Measurements from ENCODE around the gene PRICKLE2. TPM values are rescaled to one million over a fixed set of nuclear protein-coding genes. Genes with fewer than 3 reads are reported as not detected.

The PRICKLE2 gene
- total and polyA plus RNA-seq, 2 donors: 1.0 to 1.2 TPM

- Histone ChIP-seq H3K4me1 (ENCODE audit: control insufficient read depth in 2 of 2, insufficient read depth in 2 of 2, low read length in 2 of 2) (peaks cover 0 to 2% of the 10 kb centered on the region in 2 donors), H3K27me3 (ENCODE audit: control insufficient read depth in 2 of 2, insufficient read depth in 1 of 2, low read length in 1 of 2) (no peaks in the 10 kb centered on the region)
These were observed 75.4 kb downstream of the PRICKLE2 start for GRCh38 chr3:64149886-64150285.

DNA sequence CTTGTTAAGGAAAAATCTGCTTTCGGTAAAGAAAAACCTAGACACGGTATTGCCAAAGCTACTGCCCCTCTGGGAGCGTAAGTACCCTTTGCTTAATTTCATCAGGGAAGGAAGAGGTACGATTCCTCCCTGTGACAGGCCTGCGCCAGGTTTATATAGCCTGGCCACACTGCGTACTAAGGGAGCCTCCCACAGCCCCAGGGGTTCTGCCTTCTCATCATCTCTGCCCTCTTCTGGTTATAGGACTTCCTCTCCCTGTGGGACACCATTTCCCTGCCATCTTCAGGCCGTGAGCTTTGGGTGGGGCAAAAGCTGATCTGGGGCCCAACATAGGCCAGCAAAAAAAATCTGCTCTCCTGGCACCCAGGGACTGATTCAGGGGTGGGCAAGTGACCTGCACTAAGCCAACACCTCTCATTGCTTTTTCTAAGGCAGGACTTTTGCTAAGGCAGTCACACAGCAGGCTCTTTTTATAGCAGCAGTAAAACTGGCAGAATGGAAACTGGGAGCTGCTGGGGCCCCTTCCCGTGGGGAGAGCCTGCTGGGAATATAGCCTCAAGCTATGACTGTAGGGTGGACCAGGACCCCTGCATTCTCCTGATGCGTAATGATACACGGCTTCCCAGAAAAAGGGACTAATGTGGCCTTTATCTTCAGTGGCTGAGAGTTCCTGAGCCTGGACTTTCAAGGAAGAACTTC is 76.2 kb downstream of the PRICKLE2 start:
- H3K4me3 ChIP-seq (ENCODE audit: low read length in 2 of 2): no peak overlapping the region
- no peak overlapping the region for H3K27ac ChIP-seq (ENCODE audit: low read depth in 1 of 2, low read length in 1 of 2)
- H3K9me3 ChIP-seq (ENCODE audit: control insufficient read depth in 2 of 2, insufficient read depth in 1 of 2, low read length in 1 of 2): peaks cover 0 to 3% of the 10 kb centered on the region in 2 donors
- DNase-seq (ENCODE audit: low read depth in 6 of 9, low spot score in 9 of 9): no peak
- no peaks in the 10 kb centered on the region for H3K36me3 ChIP-seq (ENCODE audit: control insufficient read depth in 2 of 2, insufficient read depth in 2 of 2, low read length in 1 of 2)
- WGBS: 93% methylated on average over 10 of the region's 10 CpGs
- H3K4me1 ChIP-seq (ENCODE audit: control insufficient read depth in 2 of 2, insufficient read depth in 2 of 2, low read length in 2 of 2): peaks cover 0 to 2% of the 10 kb centered on the region in 2 donors
- no peaks in the 10 kb centered on the region for H3K27me3 ChIP-seq (ENCODE audit: control insufficient read depth in 2 of 2, insufficient read depth in 1 of 2, low read length in 1 of 2)

More at GRCh38 chr3:64149886-64150285, 75.4 kb downstream of the PRICKLE2 start:
- no peak overlapping the region for H3K27ac ChIP-seq (ENCODE audit: low read depth in 1 of 2, low read length in 1 of 2)
- no peak for DNase-seq (ENCODE audit: low read depth in 6 of 9, low spot score in 9 of 9)
- H3K4me3 ChIP-seq (ENCODE audit: low read length in 2 of 2): no peak overlapping the region
- WGBS: 96% methylated on average over 6 of the region's 6 CpGs
- no peaks in the 10 kb centered on the region for H3K36me3 ChIP-seq (ENCODE audit: control insufficient read depth in 2 of 2, insufficient read depth in 2 of 2, low read length in 1 of 2)
- peaks cover 0 to 3% of the 10 kb centered on the region in 2 donors for H3K9me3 ChIP-seq (ENCODE audit: control insufficient read depth in 2 of 2, insufficient read depth in 1 of 2, low read length in 1 of 2)

DNA sequence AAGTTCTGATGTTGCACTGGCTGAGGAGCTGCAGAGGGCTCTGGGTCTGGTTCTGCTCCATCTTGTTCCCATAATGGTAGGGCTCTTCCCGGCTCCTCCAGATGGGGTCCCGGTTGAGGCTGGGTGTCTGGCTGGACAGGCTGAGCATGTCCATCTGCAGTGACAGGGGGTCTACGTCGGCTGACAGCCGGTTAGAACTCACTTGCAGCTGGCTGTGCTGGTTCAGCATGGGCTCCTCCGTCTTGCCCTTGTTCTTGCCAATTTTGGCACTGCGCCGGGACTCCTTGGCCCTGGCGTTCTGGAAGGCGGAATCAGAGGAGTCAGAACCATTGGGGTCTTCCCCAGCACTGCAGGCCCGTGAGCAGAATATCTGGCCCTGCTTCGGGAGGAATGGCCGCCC is 78.1 kb downstream of the PRICKLE2 start:
- Histone ChIP-seq H3K36me3 (ENCODE audit: control insufficient read depth in 2 of 2, insufficient read depth in 2 of 2, low read length in 1 of 2) (no peaks in the 10 kb centered on the region), H3K27me3 (ENCODE audit: control insufficient read depth in 2 of 2, insufficient read depth in 1 of 2, low read length in 1 of 2) (no peaks in the 10 kb centered on the region), H3K4me3 (ENCODE audit: low read length in 2 of 2) (no peak overlapping the region), H3K27ac (ENCODE audit: low read depth in 1 of 2, low read length in 1 of 2) (no peak overlapping the region), H3K4me1 (ENCODE audit: control insufficient read depth in 2 of 2, insufficient read depth in 2 of 2, low read length in 2 of 2) (peaks cover 0 to 2% of the 10 kb centered on the region in 2 donors), H3K9me3 (ENCODE audit: control insufficient read depth in 2 of 2, insufficient read depth in 1 of 2, low read length in 1 of 2) (peaks cover 0 to 3% of the 10 kb centered on the region in 2 donors)
- no peak for DNase-seq (ENCODE audit: low read depth in 6 of 9, low spot score in 9 of 9)
- WGBS: 95% methylated on average over 13 of the region's 13 CpGs

DNA sequence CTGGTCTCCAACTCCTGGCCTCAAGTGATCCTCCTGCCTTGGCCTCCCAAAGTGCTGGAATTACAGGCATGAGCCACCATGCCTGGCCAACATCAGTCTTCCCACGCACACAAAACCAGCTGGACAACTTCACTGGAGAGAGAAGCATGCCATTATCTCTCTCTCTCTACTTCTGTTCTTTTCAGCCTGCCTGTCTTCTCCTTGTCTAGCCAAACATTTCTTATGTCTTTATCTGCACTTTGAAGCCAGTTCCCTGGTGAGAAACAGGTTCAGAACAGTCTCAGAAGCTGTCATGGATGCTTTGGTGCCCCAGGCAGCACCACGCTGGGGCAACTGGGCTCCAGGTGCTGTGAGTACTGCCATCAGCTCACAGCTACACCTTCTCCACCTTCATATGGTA is 79.8 kb downstream of the PRICKLE2 start:
- Histone ChIP-seq H3K4me1 (ENCODE audit: control insufficient read depth in 2 of 2, insufficient read depth in 2 of 2, low read length in 2 of 2) (no peaks in the 10 kb centered on the region), H3K9me3 (ENCODE audit: control insufficient read depth in 2 of 2, insufficient read depth in 1 of 2, low read length in 1 of 2) (peaks cover 0 to 3% of the 10 kb centered on the region in 2 donors), H3K27ac (ENCODE audit: low read depth in 1 of 2, low read length in 1 of 2) (no peak overlapping the region), H3K36me3 (ENCODE audit: control insufficient read depth in 2 of 2, insufficient read depth in 2 of 2, low read length in 1 of 2) (no peaks in the 10 kb centered on the region), H3K27me3 (ENCODE audit: control insufficient read depth in 2 of 2, insufficient read depth in 1 of 2, low read length in 1 of 2) (no peaks in the 10 kb centered on the region), H3K4me3 (ENCODE audit: low read length in 2 of 2) (no peak overlapping the region)
- 94% methylated on average over 2 of the region's 2 CpGs for WGBS
- no peak for DNase-seq (ENCODE audit: low read depth in 6 of 9, low spot score in 9 of 9)

DNA sequence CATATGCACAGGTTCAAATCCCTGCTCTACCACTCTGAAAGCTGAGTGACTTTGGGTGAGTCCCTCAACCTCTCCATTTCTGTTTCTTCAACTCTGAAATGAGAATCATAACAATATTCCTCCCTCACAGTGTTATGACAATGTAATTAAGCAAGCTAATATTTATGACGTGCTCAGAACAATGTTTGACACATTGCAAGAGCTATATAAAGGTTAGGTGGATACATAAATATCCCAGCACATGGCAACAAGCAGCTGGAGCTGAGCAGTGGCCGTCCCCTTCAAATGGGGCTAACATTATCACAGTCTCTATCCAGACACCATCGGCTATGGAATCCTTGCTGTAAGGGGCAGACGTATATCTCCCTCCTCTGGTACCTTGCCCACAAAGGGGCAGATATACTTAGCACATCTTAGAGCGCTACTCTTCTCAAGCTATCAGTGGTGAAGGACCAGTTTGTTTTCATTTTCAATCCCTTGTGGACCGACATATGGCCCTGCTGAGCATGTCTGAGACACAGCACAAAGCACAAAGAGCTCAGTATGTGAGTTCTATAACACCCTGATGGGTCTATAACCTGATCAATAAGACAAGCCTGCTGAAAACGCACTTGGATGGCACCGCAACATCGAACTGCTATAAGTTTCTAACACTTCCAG is 80.9 kb downstream of the PRICKLE2 start:
- Histone ChIP-seq H3K4me3 (ENCODE audit: low read length in 2 of 2) (no peak overlapping the region), H3K4me1 (ENCODE audit: control insufficient read depth in 2 of 2, insufficient read depth in 2 of 2, low read length in 2 of 2) (no peaks in the 10 kb centered on the region), H3K36me3 (ENCODE audit: control insufficient read depth in 2 of 2, insufficient read depth in 2 of 2, low read length in 1 of 2) (no peaks in the 10 kb centered on the region), H3K27ac (ENCODE audit: low read depth in 1 of 2, low read length in 1 of 2) (no peak overlapping the region), H3K9me3 (ENCODE audit: control insufficient read depth in 2 of 2, insufficient read depth in 1 of 2, low read length in 1 of 2) (peaks cover 0 to 3% of the 10 kb centered on the region in 2 donors), H3K27me3 (ENCODE audit: control insufficient read depth in 2 of 2, insufficient read depth in 1 of 2, low read length in 1 of 2) (no peaks in the 10 kb centered on the region)
- WGBS: 94% methylated on average over 9 of the region's 9 CpGs
- no peak for DNase-seq (ENCODE audit: low read depth in 6 of 9, low spot score in 9 of 9)

- whole genome bisulfite sequencing: 90% methylated on average over 5 of the region's 5 CpGs
- Histone ChIP-seq H3K27ac (ENCODE audit: low read depth in 1 of 2, low read length in 1 of 2) (no peak overlapping the region), H3K27me3 (ENCODE audit: control insufficient read depth in 2 of 2, insufficient read depth in 1 of 2, low read length in 1 of 2) (no peaks in the 10 kb centered on the region), H3K4me3 (ENCODE audit: low read length in 2 of 2) (no peak overlapping the region), H3K36me3 (ENCODE audit: control insufficient read depth in 2 of 2, insufficient read depth in 2 of 2, low read length in 1 of 2) (no peaks in the 10 kb centered on the region), H3K9me3 (ENCODE audit: control insufficient read depth in 2 of 2, insufficient read depth in 1 of 2, low read length in 1 of 2) (peaks cover 0 to 3% of the 10 kb centered on the region in 2 donors), H3K4me1 (ENCODE audit: control insufficient read depth in 2 of 2, insufficient read depth in 2 of 2, low read length in 2 of 2) (no peaks in the 10 kb centered on the region)
- DNase-seq (ENCODE audit: low read depth in 6 of 9, low spot score in 9 of 9): no peak
These were observed 81.7 kb downstream of the PRICKLE2 start for GRCh38 chr3:64143409-64144130.

- no peak for DNase-seq (ENCODE audit: low read depth in 6 of 9, low spot score in 9 of 9)
- Histone ChIP-seq H3K9me3 (ENCODE audit: control insufficient read depth in 2 of 2, insufficient read depth in 1 of 2, low read length in 1 of 2) (no peaks in the 10 kb centered on the region), H3K27me3 (ENCODE audit: control insufficient read depth in 2 of 2, insufficient read depth in 1 of 2, low read length in 1 of 2) (no peaks in the 10 kb centered on the region), H3K4me3 (ENCODE audit: low read length in 2 of 2) (no peak overlapping the region), H3K4me1 (ENCODE audit: control insufficient read depth in 2 of 2, insufficient read depth in 2 of 2, low read length in 2 of 2) (no peaks in the 10 kb centered on the region), H3K27ac (ENCODE audit: low read depth in 1 of 2, low read length in 1 of 2) (no peak overlapping the region), H3K36me3 (ENCODE audit: control insufficient read depth in 2 of 2, insufficient read depth in 2 of 2, low read length in 1 of 2) (no peaks in the 10 kb centered on the region)
- 93% methylated on average over 3 of the region's 3 CpGs for WGBS
These were observed 83.8 kb downstream of the PRICKLE2 start for GRCh38 chr3:64141476-64141875.

DNA sequence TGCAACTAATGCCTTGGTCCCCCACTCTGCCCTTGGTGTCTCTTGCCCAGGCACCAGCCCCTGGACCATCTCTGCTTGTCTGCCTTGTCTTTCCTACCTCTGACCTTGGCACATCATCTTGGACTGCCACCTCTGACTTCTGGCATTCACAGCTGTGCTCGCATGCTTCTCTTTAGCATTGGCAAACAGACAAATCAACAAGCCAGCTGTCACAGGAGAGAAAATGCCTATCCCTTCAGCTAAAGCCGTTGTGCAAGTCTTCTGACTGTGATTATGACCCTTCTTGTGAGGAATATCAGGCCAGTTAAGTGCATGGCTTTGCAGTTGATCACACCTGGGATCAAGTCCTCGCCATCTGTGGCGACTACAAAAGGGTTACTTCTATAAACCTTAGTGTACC is 84.6 kb downstream of the PRICKLE2 start:
- WGBS: 86% methylated on average over 4 of the region's 4 CpGs
- Histone ChIP-seq H3K9me3 (ENCODE audit: control insufficient read depth in 2 of 2, insufficient read depth in 1 of 2, low read length in 1 of 2) (no peaks in the 10 kb centered on the region), H3K4me3 (ENCODE audit: low read length in 2 of 2) (no peak overlapping the region), H3K27ac (ENCODE audit: low read depth in 1 of 2, low read length in 1 of 2) (no peak overlapping the region), H3K36me3 (ENCODE audit: control insufficient read depth in 2 of 2, insufficient read depth in 2 of 2, low read length in 1 of 2) (no peaks in the 10 kb centered on the region), H3K27me3 (ENCODE audit: control insufficient read depth in 2 of 2, insufficient read depth in 1 of 2, low read length in 1 of 2) (no peaks in the 10 kb centered on the region), H3K4me1 (ENCODE audit: control insufficient read depth in 2 of 2, insufficient read depth in 2 of 2, low read length in 2 of 2) (no peaks in the 10 kb centered on the region)
- no peak for DNase-seq (ENCODE audit: low read depth in 6 of 9, low spot score in 9 of 9)
